WTC11 (cell line): ENCODE results near the gene SGCD.

Experiments
- GABPB1 ChIP-seq: sonication (generic); formaldehyde crosslinking; IDR thresholded peaks from 2 replicates; pipeline ENCODE4 v1.8.1; 2023; ENCODE audit warnings: mild to moderate bottlenecking, missing genetic modification reagents
- TF ChIP-seq, protein P1 (sequence below): sonication (generic); formaldehyde crosslinking; IDR thresholded peaks from 2 replicates; pipeline ENCODE4 v1.8.1; 2022; ENCODE audit warnings: low read depth, missing genetic modification reagents, borderline replicate concordance
- TF ChIP-seq, protein P2 (sequence below): fragments of 200-600 bp; IDR thresholded peaks from 2 replicates; pipeline ENCODE4 v1.8.0; 2022; ENCODE audit warnings: antibody characterized with exemption

DNA sequence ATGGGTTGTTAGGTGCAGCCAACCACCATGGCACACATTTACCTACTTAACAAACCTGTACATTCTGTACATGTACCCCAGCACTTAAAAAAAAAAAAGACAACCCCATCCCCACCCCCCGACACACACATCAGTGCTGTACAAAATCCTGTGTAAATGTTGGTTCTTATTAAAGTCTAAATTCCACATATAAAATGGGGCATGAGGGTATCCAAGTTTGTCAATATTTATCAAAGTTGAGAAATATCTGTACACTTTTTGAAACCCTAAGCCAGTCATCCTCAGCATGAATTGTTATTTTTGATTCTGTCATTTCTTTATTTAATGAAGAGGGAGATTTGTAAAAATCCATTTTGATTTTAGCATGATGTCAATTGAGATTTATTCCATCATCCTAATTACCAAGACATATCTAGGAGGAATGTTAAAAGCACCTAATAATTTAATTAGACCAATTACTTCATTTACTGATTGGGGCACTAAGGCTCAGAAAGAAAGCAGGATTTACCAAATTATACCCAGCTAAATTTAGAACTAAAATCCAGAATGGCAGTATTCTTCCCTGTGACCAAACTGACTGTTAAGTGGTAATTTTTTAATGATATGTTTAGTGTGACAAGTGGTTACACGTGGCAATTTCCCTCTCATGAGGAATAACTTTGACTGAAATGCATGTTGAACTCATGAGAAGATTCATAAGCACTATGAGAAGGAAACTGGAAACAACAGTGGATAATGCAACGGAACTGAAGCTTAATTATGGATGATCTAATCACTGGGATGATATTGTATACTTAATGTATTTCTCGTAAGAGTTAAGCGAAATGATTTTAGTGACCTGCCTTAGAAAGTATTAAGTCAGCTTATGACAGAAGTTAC lies 195.9 kb downstream of the SGCD start:
- no peak for TF ChIP-seq GABPB1 (CRISPR knock-in tag)
- TF ChIP-seq, protein P1, sequence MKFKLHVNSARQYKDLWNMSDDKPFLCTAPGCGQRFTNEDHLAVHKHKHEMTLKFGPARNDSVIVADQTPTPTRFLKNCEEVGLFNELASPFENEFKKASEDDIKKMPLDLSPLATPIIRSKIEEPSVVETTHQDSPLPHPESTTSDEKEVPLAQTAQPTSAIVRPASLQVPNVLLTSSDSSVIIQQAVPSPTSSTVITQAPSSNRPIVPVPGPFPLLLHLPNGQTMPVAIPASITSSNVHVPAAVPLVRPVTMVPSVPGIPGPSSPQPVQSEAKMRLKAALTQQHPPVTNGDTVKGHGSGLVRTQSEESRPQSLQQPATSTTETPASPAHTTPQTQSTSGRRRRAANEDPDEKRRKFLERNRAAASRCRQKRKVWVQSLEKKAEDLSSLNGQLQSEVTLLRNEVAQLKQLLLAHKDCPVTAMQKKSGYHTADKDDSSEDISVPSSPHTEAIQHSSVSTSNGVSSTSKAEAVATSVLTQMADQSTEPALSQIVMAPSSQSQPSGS: no peak
- TF ChIP-seq, protein P2, sequence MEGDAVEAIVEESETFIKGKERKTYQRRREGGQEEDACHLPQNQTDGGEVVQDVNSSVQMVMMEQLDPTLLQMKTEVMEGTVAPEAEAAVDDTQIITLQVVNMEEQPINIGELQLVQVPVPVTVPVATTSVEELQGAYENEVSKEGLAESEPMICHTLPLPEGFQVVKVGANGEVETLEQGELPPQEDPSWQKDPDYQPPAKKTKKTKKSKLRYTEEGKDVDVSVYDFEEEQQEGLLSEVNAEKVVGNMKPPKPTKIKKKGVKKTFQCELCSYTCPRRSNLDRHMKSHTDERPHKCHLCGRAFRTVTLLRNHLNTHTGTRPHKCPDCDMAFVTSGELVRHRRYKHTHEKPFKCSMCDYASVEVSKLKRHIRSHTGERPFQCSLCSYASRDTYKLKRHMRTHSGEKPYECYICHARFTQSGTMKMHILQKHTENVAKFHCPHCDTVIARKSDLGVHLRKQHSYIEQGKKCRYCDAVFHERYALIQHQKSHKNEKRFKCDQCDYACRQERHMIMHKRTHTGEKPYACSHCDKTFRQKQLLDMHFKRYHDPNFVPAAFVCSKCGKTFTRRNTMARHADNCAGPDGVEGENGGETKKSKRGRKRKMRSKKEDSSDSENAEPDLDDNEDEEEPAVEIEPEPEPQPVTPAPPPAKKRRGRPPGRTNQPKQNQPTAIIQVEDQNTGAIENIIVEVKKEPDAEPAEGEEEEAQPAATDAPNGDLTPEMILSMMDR: no peak
